HG02973 (cell line): ENCODE data around the gene SBNO1.
"Not testable (repeated sequence)": the region's sequence is repeated elsewhere in the genome, so short reads cannot be mapped to it uniquely, and the experiment has no call there.

ENCODE experiments used
- ATAC-seq: cut with Tn5 transposase; IDR thresholded peaks from one replicate; pipeline ENCODE4 v1.9.1; 2021; ENCODE audit warnings: moderate library complexity; ENCODE audit not compliant: unreplicated experiment

The SBNO1 gene

GRCh38 chr12:123271001-123271668, 93.5 kb downstream of the SBNO1 start:
- ATAC-seq: peak; percentile 60

- peak; percentile 3 for ATAC-seq
Measured at GRCh38 chr12:123270214-123271000, 94.2 kb downstream of the SBNO1 start.

DNA sequence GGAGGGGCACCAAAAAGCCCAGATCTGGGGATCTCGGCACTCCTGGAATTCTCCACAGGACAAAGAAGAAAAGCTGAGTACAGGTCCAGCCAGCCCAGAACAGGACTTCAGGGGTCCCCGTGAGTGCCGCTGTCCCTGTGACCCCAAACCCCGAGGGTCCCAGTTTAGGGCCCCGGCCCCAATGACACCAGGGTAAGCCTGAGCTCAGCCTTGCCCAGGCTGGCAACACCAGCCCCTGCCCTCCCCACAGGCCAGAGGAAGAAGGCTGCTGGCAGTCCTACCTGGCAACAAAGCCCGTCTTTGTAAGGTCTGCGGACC, 94.8 kb downstream of the SBNO1 start:
- no peak for ATAC-seq

GRCh38 chr12:123269395-123269892, 95.2 kb downstream of the SBNO1 start:
- no peak for ATAC-seq

GRCh38 chr12:123268850-123269249, 95.8 kb downstream of the SBNO1 start:
- ATAC-seq: no peak

GRCh38 chr12:123267991-123268843, 96.4 kb downstream of the SBNO1 start:
- no peak for ATAC-seq

GRCh38 chr12:123267335-123267920, 97.2 kb downstream of the SBNO1 start:
- no peak for ATAC-seq

DNA sequence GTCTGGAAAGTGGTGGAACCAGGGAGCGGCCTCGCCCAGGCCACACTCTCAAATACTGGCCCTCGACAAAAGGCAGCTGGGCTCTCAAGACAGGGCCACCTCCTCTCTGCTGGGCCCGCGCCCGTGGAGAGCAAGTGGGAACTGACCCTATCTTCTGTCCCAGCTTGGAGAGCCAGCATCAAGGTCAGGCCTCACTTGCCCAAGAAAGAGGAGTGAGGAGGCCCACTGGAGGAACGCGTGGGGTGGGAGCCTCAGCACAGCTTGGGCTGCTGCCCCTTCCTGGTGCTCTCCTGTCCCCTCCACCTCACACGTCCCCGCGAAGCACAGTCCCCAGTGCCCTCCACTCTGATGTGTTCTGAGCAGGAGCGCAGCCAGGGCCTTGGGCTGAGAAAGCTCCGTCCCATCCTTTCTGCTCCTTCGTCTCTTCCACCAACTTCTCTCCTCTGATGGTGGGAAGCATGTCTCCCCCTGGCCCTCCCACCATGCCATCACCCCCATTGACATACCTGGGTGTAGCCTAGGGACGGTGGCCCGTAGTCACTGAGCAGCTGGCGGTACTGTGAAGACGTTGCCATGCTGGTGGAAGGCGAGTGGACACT, 97.9 kb downstream of the SBNO1 start:
- ATAC-seq: no peak

DNA sequence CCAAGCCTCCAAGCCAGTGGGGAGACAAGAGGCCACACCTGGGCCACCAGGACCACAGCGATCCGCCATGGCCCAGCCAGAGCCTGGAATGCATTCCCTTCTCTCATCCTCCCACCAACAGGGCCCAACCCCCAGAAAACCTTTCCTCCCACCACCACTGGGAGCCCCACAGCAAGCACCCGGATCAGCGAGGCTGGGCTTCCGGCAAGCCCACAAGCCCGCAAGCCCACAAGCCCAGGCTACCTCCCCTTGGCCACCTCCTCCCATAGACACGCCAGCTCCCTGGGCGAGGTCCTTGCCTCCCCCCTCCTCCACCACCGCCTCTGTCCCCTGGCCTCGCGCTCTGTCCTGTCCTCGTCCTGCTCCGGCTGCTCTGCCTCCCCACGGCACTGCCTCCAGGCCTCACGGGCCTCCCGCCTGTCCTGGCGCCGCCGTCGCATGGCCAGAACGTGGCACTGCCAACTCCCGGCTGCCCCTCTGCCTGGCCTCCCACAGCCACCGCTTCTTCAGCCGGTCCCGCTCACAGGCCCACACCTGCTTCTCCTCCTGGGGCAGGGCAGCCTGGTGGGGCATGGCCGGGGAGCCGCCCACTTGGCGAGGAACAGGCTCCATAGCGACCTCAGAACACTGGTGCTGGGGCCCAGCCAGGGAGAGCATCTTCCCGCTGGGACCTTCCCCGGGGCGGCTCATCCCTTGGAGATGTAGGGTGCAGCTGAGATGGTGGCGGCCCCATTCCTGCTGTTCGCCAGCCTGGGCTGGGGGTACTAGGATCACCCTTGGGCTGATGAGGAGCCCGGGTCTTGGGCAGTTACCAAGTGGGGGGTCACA, 98.6 kb downstream of the SBNO1 start:
- no peak for ATAC-seq

GRCh38 chr12:123264642-123265041, 100.0 kb downstream of the SBNO1 start:
- ATAC-seq: no peak

DNA sequence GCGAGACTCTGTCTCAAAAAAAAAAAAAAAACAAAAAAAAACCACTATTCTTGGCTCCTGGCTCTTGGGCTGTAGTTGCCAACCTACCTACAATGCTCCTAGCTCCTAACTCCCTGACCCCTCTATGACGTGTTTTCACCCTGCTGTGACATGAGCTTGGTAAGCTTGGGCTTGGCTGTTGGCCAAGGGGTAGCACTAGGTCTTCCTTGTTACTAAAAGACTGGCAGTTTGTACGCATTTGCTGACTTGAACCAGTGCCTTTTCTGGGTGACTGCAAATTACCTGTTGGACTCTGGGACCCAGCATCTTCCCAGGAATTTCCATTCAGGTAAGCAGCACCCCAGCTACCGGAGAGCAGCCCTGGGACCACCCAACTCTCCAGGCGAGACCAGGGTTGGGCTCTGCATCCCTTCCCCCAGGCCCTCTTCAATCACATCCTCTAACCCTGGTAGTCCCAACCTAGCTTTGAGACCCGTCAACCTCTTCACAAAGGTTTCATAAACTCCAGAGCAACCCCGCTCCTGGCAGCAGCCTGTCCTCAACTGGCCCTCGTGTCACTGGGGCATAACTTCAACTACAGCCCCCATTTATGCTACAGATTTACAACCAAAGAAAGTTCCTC, 101.3 kb downstream of the SBNO1 start:
- ATAC-seq: no peak

DNA sequence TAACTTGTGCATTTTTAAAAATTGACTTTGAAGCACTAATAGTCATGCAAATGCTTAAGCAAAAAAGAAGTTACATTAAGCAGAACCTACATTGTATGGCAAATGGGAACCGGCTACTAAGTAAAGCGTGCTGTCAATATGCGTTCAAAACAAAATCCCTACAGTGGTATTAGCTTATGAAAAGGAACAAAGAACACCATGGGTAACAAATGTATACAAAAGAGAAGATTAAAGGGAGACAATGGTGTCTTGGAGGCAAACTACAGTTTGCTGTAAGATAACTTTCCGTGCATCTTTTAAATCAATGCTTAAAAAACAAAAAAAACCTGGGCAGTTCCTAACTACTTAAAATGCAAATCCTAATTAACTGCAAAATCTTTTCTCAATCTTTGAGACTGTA, 103.5 kb downstream of the SBNO1 start:
- no peak for ATAC-seq

DNA sequence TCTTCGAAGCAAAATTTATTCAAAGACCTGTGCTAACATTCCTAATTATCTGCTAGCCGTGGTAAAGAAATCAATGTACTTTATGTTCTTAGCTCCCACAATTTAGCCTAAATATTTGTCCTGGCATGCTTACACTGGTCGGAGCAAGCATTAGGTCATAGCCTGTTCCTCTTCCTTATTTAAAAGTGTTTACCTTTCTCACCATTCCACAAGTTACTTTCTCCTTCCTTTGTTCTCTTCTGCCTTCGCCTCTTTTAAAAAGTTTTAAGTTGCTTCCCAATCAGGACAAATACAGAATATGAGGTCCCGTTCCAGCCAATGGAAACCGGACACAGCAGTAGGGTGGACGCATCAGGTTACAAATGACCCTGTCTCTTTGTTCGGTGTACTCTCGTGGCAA, 104.6 kb downstream of the SBNO1 start:
- ATAC-seq: no peak

GRCh38 chr12:123258593-123258992, 106.1 kb downstream of the SBNO1 start:
- ATAC-seq: no peak

DNA sequence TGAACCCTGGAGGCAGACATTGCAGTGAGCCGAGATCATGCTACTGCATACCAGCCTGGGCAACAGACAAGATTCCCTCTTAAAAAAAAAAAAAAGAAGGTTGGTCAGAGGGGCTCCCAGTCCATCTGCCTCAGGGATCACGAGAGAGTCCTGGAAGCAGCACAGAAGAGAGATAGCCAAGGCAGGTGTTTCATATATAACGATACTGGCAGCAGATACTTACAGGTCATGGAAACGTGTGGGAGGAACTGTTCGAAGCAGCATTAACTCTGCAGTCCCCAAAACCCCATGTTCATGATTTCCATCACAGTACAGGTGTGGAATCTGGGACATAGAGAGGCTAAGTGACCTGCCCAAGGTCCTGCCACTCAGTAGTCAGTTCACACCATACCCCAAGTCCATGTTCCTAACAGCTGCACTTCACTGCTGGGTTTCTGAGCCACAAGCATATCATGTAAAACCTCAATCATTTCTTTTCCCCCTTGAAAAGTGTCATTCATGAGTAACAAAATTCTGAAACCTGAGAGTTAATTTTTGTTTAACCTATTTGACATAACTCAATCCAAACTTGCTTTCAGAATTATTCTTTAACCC, 109.7 kb downstream of the SBNO1 start:
- ATAC-seq: no peak

- ATAC-seq: no peak
Measured at GRCh38 chr12:123253641-123254459, 110.8 kb downstream of the SBNO1 start.

- ATAC-seq: not testable (repeated sequence)
Measured at GRCh38 chr12:123252365-123252764, 112.3 kb downstream of the SBNO1 start.

DNA sequence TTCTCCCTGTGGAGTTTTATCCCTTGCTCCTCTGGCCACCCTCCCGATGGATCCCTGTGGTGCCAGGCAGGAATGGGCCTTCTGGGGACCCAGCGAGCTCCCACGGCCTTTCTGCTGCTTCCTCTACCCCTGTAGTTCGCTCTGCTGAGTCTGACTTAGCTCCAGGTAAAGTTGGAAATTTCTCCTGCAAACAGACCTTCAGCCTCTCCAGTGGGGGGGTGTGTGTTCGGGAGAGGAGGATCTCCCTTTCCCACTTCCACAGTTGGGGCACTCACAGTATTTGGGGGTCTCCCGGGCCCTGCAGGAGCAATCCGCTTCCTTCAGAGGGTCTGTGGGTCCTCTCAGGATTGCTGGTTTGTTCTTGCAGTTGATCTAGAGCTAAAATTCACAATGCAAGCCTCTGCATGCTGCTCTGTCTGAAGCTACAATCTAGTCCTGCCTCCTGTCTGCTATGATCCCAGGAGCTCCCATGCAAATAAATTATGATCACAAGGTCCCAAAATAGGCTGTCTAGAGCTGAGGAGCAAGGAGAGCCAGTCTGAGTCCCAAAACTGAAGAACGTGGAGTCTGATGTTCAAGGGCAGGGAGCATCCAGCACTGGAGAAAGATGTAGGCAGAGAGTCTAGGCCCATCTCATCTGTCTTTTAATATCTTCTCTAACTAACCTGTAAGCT, 113.1 kb downstream of the SBNO1 start:
- no peak for ATAC-seq
